NCI-H1092 treated with DMSO at 0.1 percent for 48 hours (cell line): ENCODE measurements around the gene HOXB7.

Experiments used
- DNase-seq: peaks from one replicate; lab custom pipeline; 2025; lab: John Stamatoyannopoulos, UW

Gene HOXB7

GRCh38 chr17:48636177-48637018, 25.6 kb upstream of the HOXB7 start:
- DNase-seq = peak; percentile 76

- DNase-seq = no peak
These were observed 23.8 kb upstream of the HOXB7 start for GRCh38 chr17:48634493-48635208.

- no peak for DNase-seq
These were observed 22.5 kb upstream of the HOXB7 start for GRCh38 chr17:48633266-48633677.

- DNase-seq = no peak
These were observed 21.9 kb upstream of the HOXB7 start for GRCh38 chr17:48632579-48633265.

- DNase-seq = no peak
These were observed 21.1 kb upstream of the HOXB7 start for GRCh38 chr17:48631693-48632578.

GRCh38 chr17:48630925-48631692, 20.3 kb upstream of the HOXB7 start:
- DNase-seq = no peak

GRCh38 chr17:48630009-48630924, 19.4 kb upstream of the HOXB7 start:
- DNase-seq = no peak

- no peak for DNase-seq
These were observed 18.6 kb upstream of the HOXB7 start for GRCh38 chr17:48629411-48629759.

GRCh38 chr17:48628649-48629410, 18.0 kb upstream of the HOXB7 start:
- no peak for DNase-seq

GRCh38 chr17:48627623-48628521, 17.1 kb upstream of the HOXB7 start:
- no peak for DNase-seq

GRCh38 chr17:48627118-48627597, 16.3 kb upstream of the HOXB7 start:
- DNase-seq = no peak

- DNase-seq = no peak
These were observed 15.7 kb upstream of the HOXB7 start, which contains the start of gene HOXB9 for GRCh38 chr17:48626245-48627117. Gene HOXB9, minus strand, starts transcription at chr17:48626358. Its CDS starts 89 bp downstream, at chr17:48626269.

- no peak for DNase-seq
These were observed 14.9 kb upstream of the HOXB7 start for GRCh38 chr17:48625495-48626244.

GRCh38 chr17:48624544-48625494, 14.0 kb upstream of the HOXB7 start:
- no peak for DNase-seq

- no peak for DNase-seq
These were observed 13.3 kb upstream of the HOXB7 start for GRCh38 chr17:48624118-48624517.
